ENCODE data around the gene NR2C2. TPM values are rescaled to one million over a fixed set of nuclear protein-coding genes. Genes with fewer than 3 reads are reported as not detected.

Gene NR2C2
- total RNA-seq, 1 experiment from 2014 or later: 38.5 TPM

GRCh38 chr3:15023719-15024118, 76.3 kb downstream of the NR2C2 start:
- peaks cover 10 to 11% of the 10 kb centered on the region in 2 experiments for H3K4me1 Mint-ChIP-seq
- no peak overlapping the region for H3K9ac ChIP-seq (ENCODE audit: extremely low read depth, insufficient read length, low read length)
- no peak overlapping the region for H2BK5ac ChIP-seq (ENCODE audit: insufficient read length, low read length)
- no peaks in the 10 kb centered on the region for H3K79me2 ChIP-seq (ENCODE audit: insufficient read depth, low read length)
- H2AFZ ChIP-seq (ENCODE audit: low read length): no peak overlapping the region
- peaks cover 41 to 88% (median 85%) of the 10 kb centered on the region in 3 experiments for H3K36me3 Mint-ChIP-seq (ENCODE audit: insufficient read depth in 1 of 3, low read depth in 3 of 3)
- no peaks in the 10 kb centered on the region for H4K20me1 ChIP-seq (ENCODE audit: control insufficient read depth, insufficient read depth, insufficient read length)
- no CpG with 5 or more reads among the region's 2 CpGs for WGBS (ENCODE audit: extremely low coverage, insufficient read length, low lambda C conversion rate)
- H3K56ac ChIP-seq (ENCODE audit: insufficient read length, low read depth, low read length): no peak overlapping the region
- no peak overlapping the region for H3K27ac Mint-ChIP-seq
- no peaks in the 10 kb centered on the region for H3K23me2 ChIP-seq (ENCODE audit: insufficient read length, low read depth, low read length, poor library complexity, severe bottlenecking)
- H2BK12ac ChIP-seq (ENCODE audit: insufficient read length, low read depth, low read length): no peak overlapping the region
- H3K4me2 ChIP-seq (ENCODE audit: insufficient read depth, insufficient read length, low read length): no peak overlapping the region
- no peaks in the 10 kb centered on the region for H3K9me3 Mint-ChIP-seq
- no peak overlapping the region for H3K4ac ChIP-seq (ENCODE audit: low read depth, low read length)
- no peak overlapping the region for H3K4me3 Mint-ChIP-seq
- H3T11ph ChIP-seq (ENCODE audit: low read length): no peak overlapping the region
- H3K79me1 ChIP-seq (ENCODE audit: insufficient read depth, low read depth, low read length, poor library complexity, severe bottlenecking): no peaks in the 10 kb centered on the region
- H3K27ac ChIP-seq (ENCODE audit: insufficient read length, low read depth, low read length): no peak overlapping the region
- no peak overlapping the region for H3K14ac ChIP-seq (ENCODE audit: insufficient read depth, low read length)
- no peak overlapping the region for H4K5ac ChIP-seq (ENCODE audit: insufficient read length, low read depth, low read length)
- no peak overlapping the region for H3K23ac ChIP-seq (ENCODE audit: insufficient read length, low read depth, low read length)
- no peak for DNase-seq
- no peaks in the 10 kb centered on the region for H3K27me3 Mint-ChIP-seq (ENCODE audit: low read depth)
- no peak overlapping the region for H2BK20ac ChIP-seq (ENCODE audit: low read depth, low read length, poor library complexity, severe bottlenecking)
- no peak overlapping the region for H3K18ac ChIP-seq (ENCODE audit: insufficient read length, low read depth, low read length)
- H3K27me3 ChIP-seq (ENCODE audit: insufficient read depth, low read length): no peaks in the 10 kb centered on the region
- no peak for TF ChIP-seq CTCF (conservative IDR thresholded peaks at IDR 0.05)
- peaks cover 7% of the 10 kb centered on the region for H3K4me1 ChIP-seq (ENCODE audit: insufficient read depth, low read length)
- no peak overlapping the region for H2BK120ac ChIP-seq (ENCODE audit: low read depth, low read length, poor library complexity, severe bottlenecking)
- H2AK5ac ChIP-seq (ENCODE audit: insufficient read length, low read length): no peak overlapping the region
- H4K91ac ChIP-seq (ENCODE audit: insufficient read length, low read depth, low read length): no peak overlapping the region
- H4K8ac ChIP-seq (replicated peaks; ENCODE audit: insufficient read length, low read depth, low read length): no peak overlapping the region
- no peaks in the 10 kb centered on the region for H3K9me3 ChIP-seq (ENCODE audit: control insufficient read depth, low read depth, low read length)
- H2BK15ac ChIP-seq (ENCODE audit: low read depth, low read length): no peak overlapping the region

Measured in H9 (cell line).